ENCODE results near the gene STEAP1.

Gene STEAP1

DNA sequence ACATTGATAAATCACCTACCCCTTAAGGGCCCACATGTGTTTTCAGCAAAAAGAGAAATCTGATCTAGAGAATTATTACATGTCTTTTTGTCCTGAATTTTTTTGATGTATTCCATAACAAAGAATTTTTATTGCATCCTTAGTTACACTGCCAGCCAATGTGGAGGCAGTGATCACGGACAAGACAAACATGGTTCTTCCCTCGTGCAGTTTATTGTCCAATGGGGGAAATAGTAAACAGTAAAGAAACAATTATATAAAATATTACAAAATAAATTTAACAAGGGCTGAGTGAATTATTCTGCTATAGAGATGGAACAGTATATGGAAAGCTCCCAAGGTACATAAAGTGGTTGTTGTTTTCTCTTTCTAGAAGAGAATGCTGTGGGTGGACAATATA, 59.3 kb downstream of the STEAP1 start:
- no peak for DNase-seq (ENCODE audit: low read depth)
- no peak overlapping the region for H3K4me3 ChIP-seq (ENCODE audit: control insufficient read depth, low read depth, low read length)
- TF ChIP-seq, protein P1, sequence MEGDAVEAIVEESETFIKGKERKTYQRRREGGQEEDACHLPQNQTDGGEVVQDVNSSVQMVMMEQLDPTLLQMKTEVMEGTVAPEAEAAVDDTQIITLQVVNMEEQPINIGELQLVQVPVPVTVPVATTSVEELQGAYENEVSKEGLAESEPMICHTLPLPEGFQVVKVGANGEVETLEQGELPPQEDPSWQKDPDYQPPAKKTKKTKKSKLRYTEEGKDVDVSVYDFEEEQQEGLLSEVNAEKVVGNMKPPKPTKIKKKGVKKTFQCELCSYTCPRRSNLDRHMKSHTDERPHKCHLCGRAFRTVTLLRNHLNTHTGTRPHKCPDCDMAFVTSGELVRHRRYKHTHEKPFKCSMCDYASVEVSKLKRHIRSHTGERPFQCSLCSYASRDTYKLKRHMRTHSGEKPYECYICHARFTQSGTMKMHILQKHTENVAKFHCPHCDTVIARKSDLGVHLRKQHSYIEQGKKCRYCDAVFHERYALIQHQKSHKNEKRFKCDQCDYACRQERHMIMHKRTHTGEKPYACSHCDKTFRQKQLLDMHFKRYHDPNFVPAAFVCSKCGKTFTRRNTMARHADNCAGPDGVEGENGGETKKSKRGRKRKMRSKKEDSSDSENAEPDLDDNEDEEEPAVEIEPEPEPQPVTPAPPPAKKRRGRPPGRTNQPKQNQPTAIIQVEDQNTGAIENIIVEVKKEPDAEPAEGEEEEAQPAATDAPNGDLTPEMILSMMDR (IDR thresholded peaks at IDR 0.05; ENCODE audit: control insufficient read depth, insufficient read depth, low read depth, low read length, missing control alignments): no peak
